GM12872 (cell line): Measurements from ENCODE around the gene CRX.
A peak's percentile ranks its signal among the peaks of the same experiment; 100 is the strongest.
"Not testable (repeated sequence)": the region's sequence is repeated elsewhere in the genome, so short reads cannot be mapped to it uniquely, and the experiment has no call there.

Source experiments
- TF ChIP-seq, protein P1 (sequence below): IDR thresholded peaks from 3 replicates; pipeline ENCODE4 v1.5.1; 2011; ENCODE audit warnings: low read depth, mild to moderate bottlenecking, low read length, moderate library complexity; ENCODE audit not compliant: insufficient read depth

Gene CRX

GRCh38 chr19:47842941-47843340, 21.2 kb downstream of the CRX start:
- TF ChIP-seq, protein P1, sequence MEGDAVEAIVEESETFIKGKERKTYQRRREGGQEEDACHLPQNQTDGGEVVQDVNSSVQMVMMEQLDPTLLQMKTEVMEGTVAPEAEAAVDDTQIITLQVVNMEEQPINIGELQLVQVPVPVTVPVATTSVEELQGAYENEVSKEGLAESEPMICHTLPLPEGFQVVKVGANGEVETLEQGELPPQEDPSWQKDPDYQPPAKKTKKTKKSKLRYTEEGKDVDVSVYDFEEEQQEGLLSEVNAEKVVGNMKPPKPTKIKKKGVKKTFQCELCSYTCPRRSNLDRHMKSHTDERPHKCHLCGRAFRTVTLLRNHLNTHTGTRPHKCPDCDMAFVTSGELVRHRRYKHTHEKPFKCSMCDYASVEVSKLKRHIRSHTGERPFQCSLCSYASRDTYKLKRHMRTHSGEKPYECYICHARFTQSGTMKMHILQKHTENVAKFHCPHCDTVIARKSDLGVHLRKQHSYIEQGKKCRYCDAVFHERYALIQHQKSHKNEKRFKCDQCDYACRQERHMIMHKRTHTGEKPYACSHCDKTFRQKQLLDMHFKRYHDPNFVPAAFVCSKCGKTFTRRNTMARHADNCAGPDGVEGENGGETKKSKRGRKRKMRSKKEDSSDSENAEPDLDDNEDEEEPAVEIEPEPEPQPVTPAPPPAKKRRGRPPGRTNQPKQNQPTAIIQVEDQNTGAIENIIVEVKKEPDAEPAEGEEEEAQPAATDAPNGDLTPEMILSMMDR: no peak

- TF ChIP-seq, protein P1: no peak
These were observed 26.7 kb downstream of the CRX start for GRCh38 chr19:47848425-47848822.

GRCh38 chr19:47848823-47849473, 27.2 kb downstream of the CRX start:
- TF ChIP-seq, protein P1: peak; percentile 57

- TF ChIP-seq, protein P1: no peak
These were observed 31.3 kb downstream of the CRX start for GRCh38 chr19:47853003-47853402.

- TF ChIP-seq, protein P1: no peak
These were observed 32.7 kb downstream of the CRX start for GRCh38 chr19:47854459-47854858.

DNA sequence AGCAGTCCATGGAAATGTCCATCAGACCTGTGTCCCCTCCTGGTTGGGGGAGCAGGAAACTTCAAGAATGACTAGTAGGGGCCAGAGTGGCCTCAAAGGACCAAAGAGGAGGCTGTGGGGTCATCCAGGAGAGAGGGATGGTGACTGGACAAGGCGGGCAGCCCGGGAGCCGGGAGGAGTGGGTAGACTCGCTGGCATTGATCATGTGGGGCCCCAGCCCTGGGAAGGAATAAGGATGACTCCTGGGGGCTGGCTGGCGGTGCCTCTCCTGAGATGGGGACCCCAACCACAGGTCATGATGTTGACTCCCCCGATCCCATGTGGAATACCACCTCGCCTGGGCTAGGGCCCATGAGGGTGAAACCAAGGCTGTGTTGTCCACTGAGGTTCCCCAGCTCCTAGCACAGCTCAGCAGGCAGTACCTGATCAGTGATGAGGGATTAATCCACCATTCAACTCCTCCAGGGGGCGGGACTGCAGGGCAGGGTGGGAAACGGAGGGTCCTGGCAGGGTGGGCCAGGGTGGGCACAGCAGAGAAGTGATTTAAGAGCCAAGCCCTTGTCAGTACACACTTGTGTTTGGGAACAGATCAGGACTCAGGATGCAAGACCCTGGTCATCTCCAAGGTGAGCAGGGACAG, 37.0 kb downstream of the CRX start, which contains the start of gene TPRX2:
TSS of gene TPRX2 (plus strand) at position 590 of the 640 bp plus-strand sequence. CDS start at position 602, 12 bp downstream.
- TF ChIP-seq, protein P1: not testable (repeated sequence)

DNA sequence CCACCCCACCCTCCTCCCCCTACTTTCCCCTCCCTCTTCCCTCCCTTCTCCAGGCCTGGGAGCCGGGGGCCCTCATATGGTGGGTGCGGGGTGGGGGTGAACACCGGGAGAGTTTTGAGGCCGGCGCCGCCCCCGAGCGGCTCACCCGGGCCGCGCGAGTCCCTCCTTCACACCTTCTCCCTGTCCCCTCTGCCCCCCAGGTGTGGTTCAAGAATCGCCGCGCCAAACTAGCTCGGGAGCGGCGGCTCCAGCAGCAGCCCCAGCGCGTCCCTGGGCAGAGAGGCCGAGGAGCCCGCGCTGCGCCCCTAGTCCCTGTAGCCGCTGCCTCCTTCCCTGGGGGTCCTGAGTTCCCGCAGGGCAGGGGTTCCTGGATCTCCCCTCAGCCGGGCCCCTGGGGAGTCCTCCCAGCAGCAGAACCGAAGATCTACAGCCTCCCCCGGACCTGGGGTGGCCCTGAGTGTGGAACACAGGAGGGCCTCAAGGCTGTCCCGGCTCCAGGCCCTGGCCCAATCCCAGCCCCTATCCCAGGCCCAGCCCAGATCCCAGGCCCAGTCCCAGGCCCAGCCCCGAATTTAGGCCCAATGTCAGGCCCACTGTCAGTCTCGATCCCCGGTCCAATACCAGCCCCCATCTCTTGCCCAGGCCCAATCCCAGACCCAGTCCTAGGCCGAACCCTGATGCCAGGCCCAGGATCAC, 39.0 kb downstream of the CRX start:
- TF ChIP-seq, protein P1: no peak
